Body of pancreas (tissue), 4 donors: Measurements from ENCODE around the gene MAST4. TPM values are rescaled to one million over a fixed set of nuclear protein-coding genes. Genes with fewer than 3 reads are reported as not detected.
A peak's percentile ranks its signal among the peaks of the same experiment; 100 is the strongest.

Experiments used
- ATAC-seq: fragments of 150-250 bp; one replicate; pipeline ENCODE4 v1.9.1; 2016
- DNase-seq, 4 donors: peaks; one replicate each; pipeline ENCODE4 v3.0.0-alpha.2; 2019
- H3K27ac ChIP-seq, 4 donors: fragments of 200-600 bp; sonication (generic); 1 replicate in 3 of 4; 2 replicates in 1 of 4; pipeline versions ENCODE4 v1.5.1 to v1.6.1; 2016 to 2019; ENCODE audit warnings: mild to moderate bottlenecking in 1 of 4, mixed read lengths in 1 of 4, moderate library complexity in 1 of 4
- H3K27me3 ChIP-seq, 2 donors: fragments of 200-600 bp; sonication (generic); one replicate each; pipeline ENCODE4 v1.6.0; 2016; ENCODE audit warnings: mild to moderate bottlenecking in 1 of 2
- H3K36me3 ChIP-seq, 2 donors: fragments of 200-600 bp; sonication (generic); replicated peaks in 1 of 2; 2 replicates each; pipeline ENCODE4 v1.5.1; 2016; ENCODE audit warnings: low read depth in 2 of 2; ENCODE audit not compliant: insufficient read depth in 1 of 2
- H3K4me1 ChIP-seq: fragments of 200-600 bp; sonication (generic); one replicate; pipeline ENCODE4 v1.6.0; 2016
- H3K4me3 ChIP-seq, 2 donors: fragments of 200-600 bp; sonication (generic); 1 replicate in 1 of 2; 2 replicates in 1 of 2; pipeline ENCODE4 v1.5.1; 2016 to 2019
- H3K9me3 ChIP-seq, 3 donors: fragments of 200-600 bp; sonication (generic); 1 replicate in 2 of 3; 2 replicates in 1 of 3; pipeline ENCODE4 v1.5.1; 2016
- CTCF ChIP-seq, 7 experiments: fragments of 450-650 bp in 4 of 7; fragments of 200-600 bp in 3 of 7; sonication (generic) in 3 of 7; IDR thresholded peaks; one replicate each; pipeline ENCODE4 v1.5.1; 2016 to 2019; ENCODE audit warnings: antibody characterized with exemption in 7 of 7
- POLR2A ChIP-seq, 3 donors: fragments of 450-650 bp; IDR thresholded peaks; one replicate each; pipeline ENCODE4 v1.6.1; 2016; ENCODE audit warnings: antibody characterized with exemption in 3 of 3, mild to moderate bottlenecking in 2 of 3
- WGBS, 2 donors: methylation state at CpG; one replicate each; pipeline ENCODE4 v1.1.5; 2017; 5-methylcytosine and 5-hydroxymethylcytosine counted together
- intact Hi-C: fragments of 100-400 bp; cut with DNase I; formaldehyde crosslinking; loops from one replicate; pipeline ENCODE4 v1.15.1; 2023
- total RNA-seq, 2 donors: library from RNA; depleted of rRNA; stranded (reverse); fragments of >200 nt; gene quantifications; one replicate each; pipeline ENCODE4 v1.1.0, GENCODE V29; 2016

MAST4 gene
- total RNA-seq, 2 donors from 2014 or later = 17.9 to 29.7 TPM

- intact Hi-C loops = no loop called here
- no peaks in the 10 kb centered on the region for H3K9me3 ChIP-seq
Observed at GRCh38 chr5:66830636-66831035, 234.4 kb downstream of the MAST4 start.

DNA sequence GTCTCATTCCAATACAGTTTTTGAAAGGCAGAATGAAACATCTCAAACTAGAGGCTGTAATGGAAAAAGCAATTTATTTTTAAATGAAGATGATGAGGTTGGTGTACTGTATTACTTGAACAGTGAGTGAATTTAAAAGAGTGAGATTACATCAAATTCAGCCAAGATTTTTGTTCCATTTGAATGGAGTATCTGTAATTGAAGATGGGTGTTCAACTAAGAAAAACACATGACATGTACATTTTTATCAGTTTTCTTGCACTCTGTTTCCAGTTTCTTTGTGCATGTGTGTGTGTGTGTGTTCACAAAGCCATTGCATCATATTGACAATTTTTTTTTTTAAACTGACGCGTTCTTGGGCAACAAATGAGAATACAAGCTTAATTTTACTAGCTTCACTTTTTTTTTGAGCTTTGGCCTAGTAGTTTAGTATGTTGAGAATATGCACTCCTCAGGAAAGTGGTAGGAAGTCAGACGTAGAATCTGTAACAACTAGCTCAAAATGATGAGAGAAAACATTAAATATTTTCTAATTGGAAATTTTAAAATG is 243.5 kb downstream of the MAST4 start:
- ATAC-seq (no peak), DNase-seq (no peak)
- no peak for TF ChIP-seq CTCF (IDR thresholded peaks at IDR 0.05)
- TF ChIP-seq POLR2A (IDR thresholded peaks at IDR 0.05) = no peak
- Histone ChIP-seq H3K4me3 (no peak overlapping the region), H3K27me3 (no peaks in the 10 kb centered on the region), H3K27ac (no peak overlapping the region), H3K36me3 (no peaks in the 10 kb centered on the region), H3K4me1 (no peaks in the 10 kb centered on the region), H3K9me3 (no peaks in the 10 kb centered on the region)
- intact Hi-C loops = no loop called here
- WGBS, 2 donors = 90 to 92% methylated on average over 3 of the region's 3 CpGs

More at GRCh38 chr5:66830636-66831035, 234.4 kb downstream of the MAST4 start:
- Histone ChIP-seq H3K4me3 (no peak overlapping the region), H3K36me3 (no peaks in the 10 kb centered on the region), H3K27me3 (no peaks in the 10 kb centered on the region), H3K4me1 (peaks cover 15% of the 10 kb centered on the region), H3K27ac (no peak overlapping the region)
- ATAC-seq (no peak), DNase-seq (no peak)
- 10 to 16% methylated on average over 1 of the region's 1 CpG for WGBS, 2 donors
- TF ChIP-seq POLR2A (IDR thresholded peaks at IDR 0.05) = no peak
- peak in 1 of 7 experiments; percentile 2 for TF ChIP-seq CTCF (IDR thresholded peaks at IDR 0.05)

DNA sequence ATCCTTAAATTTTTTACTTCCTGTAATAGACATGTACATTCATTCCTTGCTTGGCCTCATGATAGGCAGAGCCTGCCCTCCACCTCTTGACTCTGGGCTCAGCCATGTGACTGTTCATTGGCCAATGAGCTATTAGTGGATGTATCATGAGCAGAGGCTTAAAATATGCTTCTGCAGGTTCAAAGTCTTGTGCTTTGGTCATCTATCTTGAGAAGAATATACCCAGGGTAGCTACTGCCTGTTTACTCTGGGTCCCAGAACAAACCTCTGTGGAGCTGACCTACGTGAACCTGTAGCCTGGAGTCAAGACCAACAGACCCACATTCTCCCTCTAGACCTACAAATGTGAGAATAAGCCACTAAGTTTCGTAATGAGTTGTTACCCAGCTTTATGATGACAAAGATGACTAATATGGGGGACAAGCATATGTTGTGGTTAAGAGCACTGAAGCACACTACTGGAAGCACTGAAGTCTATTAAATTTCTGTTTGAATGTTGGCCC is 244.4 kb downstream of the MAST4 start:
- Histone ChIP-seq H3K4me1 (no peaks in the 10 kb centered on the region), H3K9me3 (no peaks in the 10 kb centered on the region), H3K27me3 (no peaks in the 10 kb centered on the region), H3K27ac (no peak overlapping the region), H3K36me3 (no peaks in the 10 kb centered on the region), H3K4me3 (no peak overlapping the region)
- ATAC-seq (no peak), DNase-seq (no peak)
- intact Hi-C loops = no loop called here
- TF ChIP-seq POLR2A (IDR thresholded peaks at IDR 0.05) = no peak
- no peak for TF ChIP-seq CTCF (IDR thresholded peaks at IDR 0.05)
- WGBS, 2 donors = 66 to 83% methylated on average over 2 of the region's 2 CpGs

- WGBS, 2 donors = 56 to 78% methylated on average over 1 of the region's 1 CpG
- ATAC-seq = no peak
- Histone ChIP-seq H3K27ac (no peak overlapping the region), H3K4me1 (no peaks in the 10 kb centered on the region), H3K4me3 (no peak overlapping the region), H3K9me3 (no peaks in the 10 kb centered on the region), H3K36me3 (no peaks in the 10 kb centered on the region), H3K27me3 (no peaks in the 10 kb centered on the region)
- TF ChIP-seq POLR2A (IDR thresholded peaks at IDR 0.05) (no peak), CTCF (IDR thresholded peaks at IDR 0.05) (no peak)
- no peak for DNase-seq
- intact Hi-C loops = no loop called here
Observed at GRCh38 chr5:66841264-66841663, 245.1 kb downstream of the MAST4 start.

- H3K9me3 ChIP-seq = no peaks in the 10 kb centered on the region
- no peaks in the 10 kb centered on the region for H3K27me3 ChIP-seq
- WGBS, 2 donors = 96 to 97% methylated on average over 2 of the region's 2 CpGs
- H3K27ac ChIP-seq = no peak overlapping the region
- TF ChIP-seq CTCF (IDR thresholded peaks at IDR 0.05) (no peak), POLR2A (IDR thresholded peaks at IDR 0.05) (no peak)
- intact Hi-C loops = no loop called here
- H3K4me3 ChIP-seq = no peak overlapping the region
- DNase-seq (no peak), ATAC-seq (no peak)
- no peaks in the 10 kb centered on the region for H3K4me1 ChIP-seq
- H3K36me3 ChIP-seq = no peaks in the 10 kb centered on the region
Observed at GRCh38 chr5:66842540-66842939, 246.3 kb downstream of the MAST4 start.
